SU-DHL-6 (cell line): ENCODE measurements around the gene NTSR1.

Experiments
- CTCF ChIP-seq: fragments of 200-600 bp; sonication (generic); IDR thresholded peaks from one replicate; pipeline ENCODE4 v1.5.1; 2017; ENCODE audit warnings: antibody characterized with exemption, mild to moderate bottlenecking, low read length, moderate library complexity; ENCODE audit not compliant: insufficient read depth, poor library complexity, severe bottlenecking
- EZH2phosphoT487 ChIP-seq: fragments of 200-600 bp; sonication (generic), shearing (Covaris generic); conservative IDR thresholded peaks from 2 replicates; pipeline ENCODE4 v1.6.1; 2018; ENCODE audit warnings: mild to moderate bottlenecking, antibody characterized with exemption, low read length, moderate library complexity, mixed read lengths

- no peak for TF ChIP-seq CTCF
- no peak for TF ChIP-seq EZH2phosphoT487
Observed at GRCh38 chr20:62754122-62754990, 45.7 kb downstream of the NTSR1 start.
